AG09319 (cell line): ENCODE results near the gene CCNYL1.

ENCODE experiments used
- DNase-seq: peaks from one replicate; pipeline ENCODE4 v3.0.0-alpha.2; 2010; ENCODE audit warnings: low read depth; ENCODE audit errors: extremely low read depth
- TF ChIP-seq, protein P1 (sequence below): IDR thresholded peaks from 2 replicates; pipeline ENCODE4 v1.5.1; 2011; ENCODE audit warnings: low read depth, mild to moderate bottlenecking, inconsistent platforms, low read length, moderate library complexity

CCNYL1 gene

DNA sequence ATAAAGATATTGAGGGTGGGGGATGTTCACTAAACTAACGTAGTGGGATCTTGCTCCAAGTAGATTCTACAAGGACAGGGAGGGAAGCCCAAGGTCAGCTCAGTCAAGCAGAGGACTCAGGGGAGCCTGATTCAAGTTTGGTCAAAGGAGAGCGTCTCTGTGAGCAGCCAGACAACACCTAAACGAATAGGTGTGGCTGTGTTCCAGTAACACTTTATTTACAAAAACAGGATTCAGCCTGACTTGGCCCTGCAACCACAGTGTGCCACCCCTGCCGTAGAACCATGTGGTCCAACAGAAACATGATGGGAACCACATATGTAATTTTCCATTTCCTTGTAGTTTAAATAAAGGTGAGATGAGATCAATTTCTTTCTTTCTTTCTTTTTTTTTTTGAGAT is 76.4 kb downstream of the CCNYL1 start:
- TF ChIP-seq, protein P1, sequence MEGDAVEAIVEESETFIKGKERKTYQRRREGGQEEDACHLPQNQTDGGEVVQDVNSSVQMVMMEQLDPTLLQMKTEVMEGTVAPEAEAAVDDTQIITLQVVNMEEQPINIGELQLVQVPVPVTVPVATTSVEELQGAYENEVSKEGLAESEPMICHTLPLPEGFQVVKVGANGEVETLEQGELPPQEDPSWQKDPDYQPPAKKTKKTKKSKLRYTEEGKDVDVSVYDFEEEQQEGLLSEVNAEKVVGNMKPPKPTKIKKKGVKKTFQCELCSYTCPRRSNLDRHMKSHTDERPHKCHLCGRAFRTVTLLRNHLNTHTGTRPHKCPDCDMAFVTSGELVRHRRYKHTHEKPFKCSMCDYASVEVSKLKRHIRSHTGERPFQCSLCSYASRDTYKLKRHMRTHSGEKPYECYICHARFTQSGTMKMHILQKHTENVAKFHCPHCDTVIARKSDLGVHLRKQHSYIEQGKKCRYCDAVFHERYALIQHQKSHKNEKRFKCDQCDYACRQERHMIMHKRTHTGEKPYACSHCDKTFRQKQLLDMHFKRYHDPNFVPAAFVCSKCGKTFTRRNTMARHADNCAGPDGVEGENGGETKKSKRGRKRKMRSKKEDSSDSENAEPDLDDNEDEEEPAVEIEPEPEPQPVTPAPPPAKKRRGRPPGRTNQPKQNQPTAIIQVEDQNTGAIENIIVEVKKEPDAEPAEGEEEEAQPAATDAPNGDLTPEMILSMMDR: no peak
- DNase-seq: no peak

DNA sequence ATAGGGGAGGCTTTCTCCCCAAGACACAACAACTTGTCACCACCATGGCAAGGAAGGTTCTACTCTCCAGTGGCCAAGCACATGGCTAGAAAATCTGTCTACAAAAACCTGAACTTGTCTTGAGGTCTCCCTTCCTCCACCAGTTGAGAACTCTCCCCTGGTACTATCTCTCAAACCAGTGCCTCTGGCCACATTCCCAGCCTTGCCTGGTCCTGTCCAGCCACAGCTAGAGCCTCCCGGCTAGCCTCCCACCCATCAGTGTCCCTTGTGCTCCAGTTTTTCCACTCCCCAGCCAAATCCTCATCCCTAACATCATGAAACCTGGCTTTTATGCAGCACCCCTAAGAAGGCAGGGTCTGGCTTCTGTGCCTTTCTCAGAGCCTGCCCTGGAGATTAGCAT is 79.5 kb downstream of the CCNYL1 start:
- TF ChIP-seq, protein P1: no peak
- DNase-seq: no peak

DNA sequence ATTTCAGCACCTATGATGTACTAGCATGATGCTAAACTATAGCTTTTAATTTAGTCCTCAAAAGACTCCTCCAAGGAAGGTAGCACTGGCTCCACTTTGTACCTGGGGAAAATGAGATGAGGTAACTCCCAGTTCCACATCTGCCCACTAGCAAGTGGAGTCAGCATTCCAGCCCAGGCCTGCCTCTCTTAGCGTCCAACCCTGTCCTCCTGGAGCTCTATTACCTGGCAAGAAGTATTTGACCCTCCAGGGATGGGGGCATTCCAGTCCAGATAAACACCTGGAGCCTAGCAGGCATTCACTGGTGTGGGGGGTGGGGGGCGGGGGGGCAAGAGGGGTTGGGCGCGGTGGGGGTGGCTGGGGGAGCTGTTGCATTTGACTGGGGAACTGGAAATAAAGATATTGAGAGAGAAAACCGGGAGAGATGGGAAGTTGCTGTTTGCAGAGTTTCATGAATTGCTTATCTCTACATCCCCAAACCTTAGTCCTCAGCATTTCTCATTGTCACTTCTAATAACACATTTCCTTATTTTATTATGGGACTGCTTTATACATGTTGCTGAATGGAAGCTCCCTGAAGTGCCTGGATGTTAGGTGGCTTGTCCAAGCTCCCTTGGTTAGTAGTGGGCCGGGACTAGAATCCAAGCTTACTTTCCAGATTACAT is 80.3 kb downstream of the CCNYL1 start:
- DNase-seq: no peak

DNA sequence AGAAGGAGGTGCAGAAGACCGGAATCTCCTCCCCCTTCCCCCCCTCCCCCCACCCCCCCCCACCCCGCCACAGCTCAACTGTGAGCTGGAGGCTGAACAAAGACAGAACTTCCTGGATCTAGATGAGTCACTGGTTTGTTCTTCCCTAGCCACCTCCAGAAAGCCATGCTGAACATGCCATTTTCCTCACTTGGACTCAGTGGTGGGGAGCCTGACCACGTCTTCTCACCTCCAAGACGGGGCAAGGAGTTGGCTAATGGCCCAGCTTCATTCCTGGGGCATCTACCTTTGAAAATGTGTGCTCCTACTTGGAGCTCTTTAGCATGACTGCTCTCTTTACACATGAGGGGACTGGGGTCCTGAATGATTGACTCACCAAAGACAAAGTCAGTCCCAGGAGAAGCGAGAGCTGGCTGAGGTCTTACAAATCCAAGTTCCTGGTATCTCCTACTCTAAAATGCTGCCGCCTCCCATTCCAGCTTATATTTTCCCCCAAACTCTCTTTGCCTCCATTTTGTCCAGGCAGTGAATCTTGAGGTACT is 80.9 kb downstream of the CCNYL1 start:
- no peak for DNase-seq
- TF ChIP-seq, protein P1: no peak

More for the DNA sequence above, 80.3 kb downstream of the CCNYL1 start:
- TF ChIP-seq, protein P1: no peak

DNA sequence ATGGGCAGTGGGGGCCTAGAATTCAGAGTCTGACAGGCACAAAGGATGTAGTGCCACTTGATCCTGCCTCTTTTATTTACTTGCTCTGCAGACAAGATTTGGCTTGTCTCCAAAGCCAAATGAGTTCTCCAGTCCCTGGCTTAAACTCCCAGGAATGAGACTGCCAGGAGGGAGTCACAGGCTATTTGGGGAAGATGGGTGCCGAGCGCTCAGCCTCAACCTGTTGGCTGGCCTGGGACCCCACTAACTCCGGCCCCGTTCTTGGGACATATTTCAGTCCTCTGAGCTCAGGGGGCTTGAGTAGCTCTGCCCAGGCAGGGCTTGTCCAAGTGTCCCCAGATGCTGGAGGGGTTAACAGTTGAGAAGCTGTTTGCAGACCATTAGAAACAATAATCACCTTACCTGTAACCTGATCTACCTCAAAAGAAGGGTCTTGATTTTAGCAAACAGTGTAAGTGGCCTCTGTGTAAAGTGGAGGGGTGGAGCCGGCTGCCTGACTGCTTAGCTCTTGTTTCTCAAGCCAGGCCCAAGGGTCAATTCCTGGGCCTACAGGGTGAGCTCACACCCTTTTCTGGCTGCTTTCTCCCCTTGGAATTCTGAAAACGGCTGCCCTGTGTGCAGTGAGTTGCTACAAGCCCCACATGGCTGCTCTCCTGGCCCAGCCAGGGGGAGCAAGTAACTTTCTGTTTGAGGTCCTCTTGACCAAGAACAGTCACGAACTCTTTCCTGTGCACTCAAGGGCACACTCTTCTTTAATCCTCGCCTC is 85.3 kb downstream of the CCNYL1 start:
- TF ChIP-seq, protein P1: no peak
- DNase-seq: no peak

DNA sequence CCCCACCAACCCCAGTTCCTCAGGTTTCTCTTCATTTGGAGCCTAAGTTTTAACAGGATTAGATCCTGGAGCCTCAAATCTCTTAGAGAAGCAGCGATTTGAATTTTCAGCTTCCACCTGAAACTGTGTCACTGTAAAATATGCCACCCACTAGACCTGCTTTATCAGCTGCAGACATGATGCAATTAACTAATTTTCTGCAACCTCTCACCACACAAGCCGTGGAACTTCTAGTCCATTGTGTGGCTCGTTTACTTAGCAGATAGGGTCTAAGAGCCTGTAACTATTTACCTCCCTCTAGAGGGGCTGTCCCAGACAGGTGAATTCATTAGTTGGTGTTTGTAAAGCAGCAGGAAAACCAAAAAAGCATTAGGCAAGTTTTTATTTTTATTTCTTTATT is 89.8 kb downstream of the CCNYL1 start:
- TF ChIP-seq, protein P1: no peak
- DNase-seq: no peak

DNA sequence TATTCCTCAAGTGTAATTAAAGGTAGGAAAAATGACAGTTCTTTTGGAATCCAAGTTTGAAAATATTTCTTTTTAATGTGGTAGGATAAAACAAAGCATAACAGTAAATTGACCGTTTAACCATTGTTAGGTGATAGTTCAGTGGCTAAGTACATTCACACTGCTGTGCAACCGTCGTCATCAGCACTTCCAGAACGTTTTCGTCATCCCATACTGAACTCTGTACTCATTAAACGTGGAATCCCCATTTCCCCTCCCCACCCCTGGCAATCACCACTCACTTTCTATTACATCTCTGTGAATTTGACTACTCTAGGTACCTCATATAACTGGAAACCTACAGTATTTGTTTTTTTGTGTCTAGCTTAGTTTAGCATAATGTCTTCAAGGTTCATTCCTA is 91.2 kb downstream of the CCNYL1 start:
- DNase-seq: no peak
- TF ChIP-seq, protein P1: no peak
